ENCODE measurements around the gene FMNL2. TPM values are rescaled to one million over a fixed set of nuclear protein-coding genes. Genes with fewer than 3 reads are reported as not detected.

FMNL2 gene
- total and polyA plus RNA-seq, 12 donors, result 3.3 to 16.0 (median 4.5) TPM

DNA sequence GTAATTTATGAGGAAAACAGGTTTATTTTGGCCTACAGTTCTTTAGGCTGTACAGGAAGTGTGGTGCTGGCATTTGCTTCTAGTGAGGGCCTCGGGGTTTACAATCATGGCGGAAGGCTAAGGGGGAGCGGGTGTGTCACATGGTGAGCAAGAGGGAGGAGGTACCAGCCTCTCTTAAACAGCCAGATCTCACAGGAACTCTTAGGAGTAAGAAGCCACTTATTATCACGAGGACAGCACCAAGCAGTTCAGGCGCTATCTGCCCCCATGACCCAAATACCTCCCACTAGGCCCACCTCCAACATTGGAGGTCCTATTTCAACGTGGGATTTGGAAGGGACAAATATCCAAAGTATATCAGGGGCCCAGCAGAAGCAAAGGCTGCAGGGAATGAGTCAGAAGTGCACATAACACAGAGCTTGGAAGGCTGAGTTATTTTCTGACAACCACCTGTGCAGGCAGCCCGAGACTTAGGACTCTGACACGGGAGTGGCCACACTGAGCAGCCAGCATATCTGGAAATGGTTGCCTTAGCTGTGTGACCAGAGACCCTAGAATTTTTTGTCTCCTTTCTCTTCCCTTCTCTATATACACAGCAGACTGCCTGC is 211.4 kb downstream of the FMNL2 start:
- DNase-seq (no peak), ATAC-seq (peak in 1 of 8 donors; percentile 41)

DNA sequence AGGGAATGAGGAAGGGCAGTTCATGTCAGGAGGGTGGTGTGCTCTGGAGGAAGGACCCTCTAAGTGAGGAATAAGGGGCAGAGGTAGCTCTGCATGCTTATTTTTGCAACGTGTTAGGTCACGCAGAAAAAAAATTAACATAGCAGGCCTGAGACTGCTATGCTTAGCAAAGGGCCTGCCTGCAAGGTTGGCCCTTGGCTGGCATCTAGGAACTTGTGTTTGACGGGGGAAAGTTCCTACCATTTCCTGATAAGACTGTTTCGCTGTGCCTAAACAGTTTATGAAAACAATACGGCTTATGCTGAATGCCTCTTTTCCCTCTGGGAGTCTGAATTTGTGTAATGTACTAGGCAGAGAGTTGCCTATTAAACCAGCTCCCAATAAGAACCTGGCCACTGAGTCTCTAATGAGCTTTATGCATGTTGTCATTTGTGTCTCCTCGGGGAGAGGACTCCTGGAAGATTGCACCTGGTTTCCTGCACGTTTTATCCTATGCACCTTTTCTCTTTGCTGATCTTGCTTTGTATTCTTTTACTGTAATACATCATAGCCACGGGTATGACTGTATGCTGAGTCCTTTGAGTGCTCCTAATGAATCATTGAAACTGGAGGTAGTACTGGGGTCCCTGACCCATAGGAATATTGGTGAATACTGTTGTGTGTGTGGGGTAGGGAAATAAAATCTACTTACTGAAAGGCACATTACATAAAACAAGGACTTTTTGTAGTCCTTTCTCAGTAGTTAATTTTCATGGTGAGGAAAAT is 213.3 kb downstream of the FMNL2 start:
- peak in 2 of 8 donors; percentile 21 to 41 for ATAC-seq
- intact Hi-C loops (cut with DNase I), result loop anchor here in 1 of 10 donors (10.0 kb wide), 1 partner anchor 213 kb away; the partner anchor contains the start of gene FMNL2
- peaks cover 0 to 9% (median 0%) of the 10 kb centered on the region in 9 donors for H3K36me3 ChIP-seq
- no peak for TF ChIP-seq CTCF (IDR thresholded peaks at IDR 0.05)
- DNase-seq, result no peak
- H3K27me3 ChIP-seq, result no peaks in the 10 kb centered on the region
- no peaks in the 10 kb centered on the region for H3K9me3 ChIP-seq
- WGBS, 2 donors, result 73 to 78% methylated on average over 8 of the region's 8 CpGs
- H3K4me3 ChIP-seq, result no peak overlapping the region
- H3K4me1 ChIP-seq, result peaks cover 0 to 40% (median 18%) of the 10 kb centered on the region in 9 donors
- H3K27ac ChIP-seq, result peak overlapping the region in 1 of 10 donors; percentile 19

More for the DNA sequence above, 211.4 kb downstream of the FMNL2 start:
- no peak overlapping the region for H3K4me3 ChIP-seq
- peaks cover 0 to 9% (median 0%) of the 10 kb centered on the region in 9 donors for H3K36me3 ChIP-seq
- intact Hi-C loops (cut with DNase I), result loop anchor here in 1 of 10 donors (10.0 kb wide), 1 partner anchor 212 kb away; the partner anchor contains the start of gene FMNL2
- TF ChIP-seq CTCF (IDR thresholded peaks at IDR 0.05), result no peak
- WGBS, 2 donors, result 80 to 84% methylated on average over 8 of the region's 8 CpGs
- H3K4me1 ChIP-seq, result peaks cover 0 to 54% (median 18%) of the 10 kb centered on the region in 9 donors
- H3K27me3 ChIP-seq, result no peaks in the 10 kb centered on the region
- peak overlapping the region in 1 of 10 donors; percentile 43 for H3K27ac ChIP-seq
- H3K9me3 ChIP-seq, result no peaks in the 10 kb centered on the region

- ATAC-seq (no peak), DNase-seq (no peak)
- no peaks in the 10 kb centered on the region for H3K27me3 ChIP-seq
- H3K4me3 ChIP-seq, result no peak overlapping the region
- H3K27ac ChIP-seq, result no peak overlapping the region
- peaks cover 0 to 33% (median 18%) of the 10 kb centered on the region in 9 donors for H3K4me1 ChIP-seq
- TF ChIP-seq CTCF (IDR thresholded peaks at IDR 0.05), result no peak
- H3K36me3 ChIP-seq, result peaks cover 0 to 9% (median 0%) of the 10 kb centered on the region in 9 donors
- WGBS, 2 donors, result 98 to 99% methylated on average over 3 of the region's 3 CpGs
- no peaks in the 10 kb centered on the region for H3K9me3 ChIP-seq
- intact Hi-C loops (cut with DNase I), result loop anchor here in 1 of 10 donors (10.0 kb wide), 1 partner anchor 214 kb away; the partner anchor contains the start of gene FMNL2
Observed at GRCh38 chr2:152548996-152549395, 214.0 kb downstream of the FMNL2 start.

- peaks cover 0 to 30% (median 18%) of the 10 kb centered on the region in 9 donors for H3K4me1 ChIP-seq
- H3K27me3 ChIP-seq, result no peaks in the 10 kb centered on the region
- WGBS, 2 donors, result 97 to 98% methylated on average over 2 of the region's 2 CpGs
- no peak overlapping the region for H3K4me3 ChIP-seq
- H3K27ac ChIP-seq, result no peak overlapping the region
- H3K9me3 ChIP-seq, result no peaks in the 10 kb centered on the region
- ATAC-seq, result no peak
- peaks cover 0 to 9% (median 0%) of the 10 kb centered on the region in 9 donors for H3K36me3 ChIP-seq
- no peak for DNase-seq
- no peak for TF ChIP-seq CTCF (IDR thresholded peaks at IDR 0.05)
- intact Hi-C loops (cut with DNase I), result loop anchor here in 1 of 10 donors (10.0 kb wide), 1 partner anchor 215 kb away; the partner anchor contains the start of gene FMNL2
Observed at GRCh38 chr2:152549423-152549822, 214.4 kb downstream of the FMNL2 start.
